ENCODE results near the gene YARS2.
"Not testable (repeated sequence)": the region's sequence is repeated elsewhere in the genome, so short reads cannot be mapped to it uniquely, and the experiment has no call there.

Gene YARS2

GRCh38 chr12:32726286-32726685 is 29.4 kb downstream of the YARS2 start:
- Histone ChIP-seq H3K27ac (ENCODE audit: insufficient read depth, low read length, poor library complexity, severe bottlenecking) (no peak overlapping the region), H3K27me3 (replicated peaks; ENCODE audit: control insufficient read depth, insufficient read depth, low read length, poor library complexity, severe bottlenecking) (no peaks in the 10 kb centered on the region), H3K4me3 (ENCODE audit: insufficient read depth, low read depth, low read length, poor library complexity, severe bottlenecking) (no peak overlapping the region), H3K36me3 (ENCODE audit: control insufficient read depth, insufficient read depth, low read length) (peaks cover 9% of the 10 kb centered on the region), H3K4me1 (ENCODE audit: control insufficient read depth, insufficient read depth, low read length, poor library complexity, severe bottlenecking) (no peaks in the 10 kb centered on the region), H3K9me3 (ENCODE audit: control insufficient read depth, low read length) (no peaks in the 10 kb centered on the region)
- no peak for DNase-seq

- not testable (repeated sequence) for H3K27ac ChIP-seq (ENCODE audit: insufficient read depth, low read length, poor library complexity, severe bottlenecking)
Measured at GRCh38 chr12:32725308-32725707, 30.4 kb downstream of the YARS2 start.

DNA sequence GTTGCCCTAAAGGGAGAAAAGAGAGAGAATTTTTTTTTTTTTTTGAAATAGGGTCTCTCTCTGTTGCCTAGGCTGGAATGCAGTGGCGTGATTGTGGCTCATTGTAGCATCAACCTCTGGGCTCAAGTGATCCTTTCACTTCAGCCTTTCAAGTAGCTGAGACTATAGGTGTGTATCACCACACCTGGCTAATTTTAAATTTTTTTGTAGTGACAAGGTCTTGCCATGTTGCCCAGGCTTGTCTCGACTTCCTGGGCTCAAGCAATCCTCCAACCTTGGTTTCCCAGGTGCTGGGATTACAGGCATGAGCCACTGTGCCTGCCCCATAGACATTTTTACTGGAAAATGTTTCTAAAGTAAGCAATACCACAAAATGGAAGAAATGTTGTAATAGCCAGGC is 36.8 kb downstream of the YARS2 start:
- no peak overlapping the region for H3K4me3 ChIP-seq (ENCODE audit: insufficient read depth, low read depth, low read length, poor library complexity, severe bottlenecking)
- H3K9me3 ChIP-seq (ENCODE audit: control insufficient read depth, low read length): no peaks in the 10 kb centered on the region
- peaks cover 19% of the 10 kb centered on the region for H3K36me3 ChIP-seq (ENCODE audit: control insufficient read depth, insufficient read depth, low read length)
- no peak for DNase-seq
- H3K27ac ChIP-seq (ENCODE audit: insufficient read depth, low read length, poor library complexity, severe bottlenecking): no peak overlapping the region
- H3K4me1 ChIP-seq (ENCODE audit: control insufficient read depth, insufficient read depth, low read length, poor library complexity, severe bottlenecking): no peaks in the 10 kb centered on the region
- H3K27me3 ChIP-seq (replicated peaks; ENCODE audit: control insufficient read depth, insufficient read depth, low read length, poor library complexity, severe bottlenecking): no peaks in the 10 kb centered on the region

More at GRCh38 chr12:32725308-32725707, 30.4 kb downstream of the YARS2 start:
- H3K36me3 ChIP-seq (ENCODE audit: control insufficient read depth, insufficient read depth, low read length): peaks cover 12% of the 10 kb centered on the region
- not testable (repeated sequence) for DNase-seq; H3K4me3 ChIP-seq (ENCODE audit: insufficient read depth, low read depth, low read length, poor library complexity, severe bottlenecking); H3K4me1 ChIP-seq (ENCODE audit: control insufficient read depth, insufficient read depth, low read length, poor library complexity, severe bottlenecking); H3K27me3 ChIP-seq (replicated peaks; ENCODE audit: control insufficient read depth, insufficient read depth, low read length, poor library complexity, severe bottlenecking); H3K9me3 ChIP-seq (ENCODE audit: control insufficient read depth, low read length)

- peaks cover 17% of the 10 kb centered on the region for H3K36me3 ChIP-seq (ENCODE audit: control insufficient read depth, insufficient read depth, low read length)
- H3K4me1 ChIP-seq (ENCODE audit: control insufficient read depth, insufficient read depth, low read length, poor library complexity, severe bottlenecking): no peaks in the 10 kb centered on the region
Measured at GRCh38 chr12:32714772-32715171, 40.9 kb downstream of the YARS2 start.

DNA sequence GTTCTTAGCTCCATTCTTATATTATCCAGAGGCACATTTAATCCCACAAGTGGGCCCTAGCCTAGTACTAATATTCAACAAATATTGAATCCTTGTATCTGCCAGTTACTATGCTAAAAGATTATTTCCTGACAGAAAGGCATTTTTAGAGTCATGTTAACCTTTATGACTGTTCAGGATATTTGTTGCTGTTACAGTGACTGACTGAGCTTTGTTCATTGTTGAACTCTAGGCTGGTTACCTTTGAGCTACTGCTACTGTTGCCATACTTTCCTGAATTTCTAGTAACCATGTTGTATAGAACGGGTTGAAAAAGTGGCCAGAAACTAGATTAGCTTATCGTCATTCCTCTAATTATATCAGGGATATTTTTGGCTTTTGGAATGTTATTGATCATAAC is 46.8 kb downstream of the YARS2 start:
- H3K36me3 ChIP-seq (ENCODE audit: control insufficient read depth, insufficient read depth, low read length): peaks cover 12% of the 10 kb centered on the region
- DNase-seq: no peak
- no peaks in the 10 kb centered on the region for H3K9me3 ChIP-seq (ENCODE audit: control insufficient read depth, low read length)
- H3K4me3 ChIP-seq (ENCODE audit: insufficient read depth, low read depth, low read length, poor library complexity, severe bottlenecking): no peak overlapping the region
- no peaks in the 10 kb centered on the region for H3K4me1 ChIP-seq (ENCODE audit: control insufficient read depth, insufficient read depth, low read length, poor library complexity, severe bottlenecking)
- H3K27ac ChIP-seq (ENCODE audit: insufficient read depth, low read length, poor library complexity, severe bottlenecking): no peak overlapping the region
- H3K27me3 ChIP-seq (replicated peaks; ENCODE audit: control insufficient read depth, insufficient read depth, low read length, poor library complexity, severe bottlenecking): no peaks in the 10 kb centered on the region

More at GRCh38 chr12:32714772-32715171, 40.9 kb downstream of the YARS2 start:
- Histone ChIP-seq H3K9me3 (ENCODE audit: control insufficient read depth, low read length) (no peaks in the 10 kb centered on the region), H3K4me3 (ENCODE audit: insufficient read depth, low read depth, low read length, poor library complexity, severe bottlenecking) (no peak overlapping the region), H3K27ac (ENCODE audit: insufficient read depth, low read length, poor library complexity, severe bottlenecking) (no peak overlapping the region), H3K27me3 (replicated peaks; ENCODE audit: control insufficient read depth, insufficient read depth, low read length, poor library complexity, severe bottlenecking) (no peaks in the 10 kb centered on the region)
- DNase-seq: no peak

- Histone ChIP-seq H3K4me3 (ENCODE audit: insufficient read depth, low read depth, low read length, poor library complexity, severe bottlenecking) (no peak overlapping the region), H3K4me1 (ENCODE audit: control insufficient read depth, insufficient read depth, low read length, poor library complexity, severe bottlenecking) (no peaks in the 10 kb centered on the region), H3K36me3 (ENCODE audit: control insufficient read depth, insufficient read depth, low read length) (peaks cover 5% of the 10 kb centered on the region), H3K27ac (ENCODE audit: insufficient read depth, low read length, poor library complexity, severe bottlenecking) (no peak overlapping the region), H3K9me3 (ENCODE audit: control insufficient read depth, low read length) (no peaks in the 10 kb centered on the region), H3K27me3 (replicated peaks; ENCODE audit: control insufficient read depth, insufficient read depth, low read length, poor library complexity, severe bottlenecking) (no peaks in the 10 kb centered on the region)
- DNase-seq: no peak
Measured at GRCh38 chr12:32706335-32707024, 49.2 kb downstream of the YARS2 start.

GRCh38 chr12:32705783-32706182 is 49.9 kb downstream of the YARS2 start:
- Histone ChIP-seq H3K36me3 (ENCODE audit: control insufficient read depth, insufficient read depth, low read length) (peaks cover 5% of the 10 kb centered on the region), H3K4me1 (ENCODE audit: control insufficient read depth, insufficient read depth, low read length, poor library complexity, severe bottlenecking) (no peaks in the 10 kb centered on the region), H3K4me3 (ENCODE audit: insufficient read depth, low read depth, low read length, poor library complexity, severe bottlenecking) (no peak overlapping the region), H3K27me3 (replicated peaks; ENCODE audit: control insufficient read depth, insufficient read depth, low read length, poor library complexity, severe bottlenecking) (no peaks in the 10 kb centered on the region), H3K9me3 (ENCODE audit: control insufficient read depth, low read length) (no peaks in the 10 kb centered on the region), H3K27ac (ENCODE audit: insufficient read depth, low read length, poor library complexity, severe bottlenecking) (no peak overlapping the region)
- DNase-seq: no peak

DNA sequence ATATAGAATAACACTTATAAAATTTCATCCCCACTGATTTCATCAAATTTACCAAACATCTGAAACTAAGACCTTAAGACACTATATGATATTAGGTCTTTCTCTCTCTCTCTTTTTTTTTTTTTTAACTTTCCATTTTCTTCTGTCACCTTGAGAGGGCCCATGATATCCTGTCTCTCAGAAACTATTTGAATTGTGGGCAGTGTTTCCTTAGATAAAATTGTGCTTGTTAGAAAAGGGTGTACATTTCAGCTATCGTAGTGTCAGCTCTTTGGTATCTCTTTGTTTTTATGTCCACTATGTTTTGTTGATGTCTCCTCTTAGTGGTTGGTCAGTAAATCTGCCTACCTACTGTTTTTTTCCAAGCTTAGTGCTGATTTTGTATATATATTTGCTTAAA is 52.8 kb downstream of the YARS2 start:
- no peak overlapping the region for H3K27ac ChIP-seq (ENCODE audit: insufficient read depth, low read length, poor library complexity, severe bottlenecking)

GRCh38 chr12:32702473-32702872 is 53.2 kb downstream of the YARS2 start:
- Histone ChIP-seq H3K36me3 (ENCODE audit: control insufficient read depth, insufficient read depth, low read length) (peaks cover 5% of the 10 kb centered on the region), H3K4me1 (ENCODE audit: control insufficient read depth, insufficient read depth, low read length, poor library complexity, severe bottlenecking) (no peaks in the 10 kb centered on the region), H3K27ac (ENCODE audit: insufficient read depth, low read length, poor library complexity, severe bottlenecking) (no peak overlapping the region), H3K27me3 (replicated peaks; ENCODE audit: control insufficient read depth, insufficient read depth, low read length, poor library complexity, severe bottlenecking) (no peaks in the 10 kb centered on the region), H3K9me3 (ENCODE audit: control insufficient read depth, low read length) (no peaks in the 10 kb centered on the region), H3K4me3 (ENCODE audit: insufficient read depth, low read depth, low read length, poor library complexity, severe bottlenecking) (no peak overlapping the region)
- no peak for DNase-seq

More for the DNA sequence above, 52.8 kb downstream of the YARS2 start:
- Histone ChIP-seq H3K4me1 (ENCODE audit: control insufficient read depth, insufficient read depth, low read length, poor library complexity, severe bottlenecking) (no peaks in the 10 kb centered on the region), H3K9me3 (ENCODE audit: control insufficient read depth, low read length) (no peaks in the 10 kb centered on the region), H3K27me3 (replicated peaks; ENCODE audit: control insufficient read depth, insufficient read depth, low read length, poor library complexity, severe bottlenecking) (no peaks in the 10 kb centered on the region), H3K36me3 (ENCODE audit: control insufficient read depth, insufficient read depth, low read length) (peaks cover 5% of the 10 kb centered on the region), H3K4me3 (ENCODE audit: insufficient read depth, low read depth, low read length, poor library complexity, severe bottlenecking) (no peak overlapping the region)
- DNase-seq: no peak

DNA sequence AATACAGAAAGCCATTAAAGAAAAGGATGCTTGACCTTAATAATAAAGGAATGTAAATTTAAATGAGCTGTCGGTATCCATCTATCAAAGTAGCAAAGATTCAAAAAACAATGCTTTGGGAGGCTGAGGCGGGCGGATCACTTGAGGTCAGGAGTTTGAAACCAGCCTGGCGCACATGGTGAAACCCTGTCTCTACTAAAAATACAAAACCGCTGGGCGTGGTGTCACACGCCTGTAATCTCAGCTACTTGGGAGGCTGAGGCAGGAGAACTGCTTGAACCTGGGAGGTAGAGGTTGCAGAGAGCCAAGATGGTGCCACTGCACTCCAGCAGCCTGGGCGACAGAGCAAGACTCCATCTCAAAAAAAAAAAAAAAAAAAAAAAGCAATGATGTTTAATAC is 56.3 kb downstream of the YARS2 start:
- not testable (repeated sequence) for H3K36me3 ChIP-seq (ENCODE audit: control insufficient read depth, insufficient read depth, low read length); H3K27ac ChIP-seq (ENCODE audit: insufficient read depth, low read length, poor library complexity, severe bottlenecking); H3K9me3 ChIP-seq (ENCODE audit: control insufficient read depth, low read length); DNase-seq; H3K27me3 ChIP-seq (replicated peaks; ENCODE audit: control insufficient read depth, insufficient read depth, low read length, poor library complexity, severe bottlenecking); H3K4me3 ChIP-seq (ENCODE audit: insufficient read depth, low read depth, low read length, poor library complexity, severe bottlenecking); H3K4me1 ChIP-seq (ENCODE audit: control insufficient read depth, insufficient read depth, low read length, poor library complexity, severe bottlenecking)
